Measurements from ENCODE around the gene NOL11.
"Not testable (repeated sequence)": the region's sequence is repeated elsewhere in the genome, so short reads cannot be mapped to it uniquely, and the experiment has no call there.

The NOL11 gene

GRCh38 chr17:67693811-67694210 lies 23.9 kb upstream of the NOL11 start:
- FAIRE-seq (no peak), DNase-seq (ENCODE audit: insufficient read length, low spot score) (no peak)
- no peak for TF ChIP-seq POLR2A (IDR thresholded peaks at IDR 0.05; ENCODE audit: low read depth, low read length)

GRCh38 chr17:67696347-67696746 lies 21.4 kb upstream of the NOL11 start:
- no peak for TF ChIP-seq POLR2A (IDR thresholded peaks at IDR 0.05; ENCODE audit: low read depth, low read length)
- DNase-seq (ENCODE audit: insufficient read length, low spot score) (no peak), FAIRE-seq (no peak)

- FAIRE-seq (no peak), DNase-seq (ENCODE audit: insufficient read length, low spot score) (no peak)
- TF ChIP-seq POLR2A (IDR thresholded peaks at IDR 0.05; ENCODE audit: low read depth, low read length), result no peak
These were observed 20.8 kb upstream of the NOL11 start for GRCh38 chr17:67696853-67697498.

GRCh38 chr17:67700037-67700724 lies 17.6 kb upstream of the NOL11 start:
- no peak for TF ChIP-seq POLR2A (IDR thresholded peaks at IDR 0.05; ENCODE audit: low read depth, low read length)
- DNase-seq (ENCODE audit: insufficient read length, low spot score), result no peak
- FAIRE-seq, result no peak

GRCh38 chr17:67700725-67701119 lies 17.0 kb upstream of the NOL11 start:
- FAIRE-seq (no peak), DNase-seq (ENCODE audit: insufficient read length, low spot score) (no peak)
- TF ChIP-seq POLR2A (IDR thresholded peaks at IDR 0.05; ENCODE audit: low read depth, low read length), result no peak

GRCh38 chr17:67702861-67703260 lies 14.9 kb upstream of the NOL11 start:
- not testable (repeated sequence) for DNase-seq (ENCODE audit: insufficient read length, low spot score); FAIRE-seq

GRCh38 chr17:67707442-67707841 lies 10.3 kb upstream of the NOL11 start:
- FAIRE-seq (no peak), DNase-seq (ENCODE audit: insufficient read length, low spot score) (no peak)
- no peak for TF ChIP-seq POLR2A (IDR thresholded peaks at IDR 0.05; ENCODE audit: low read depth, low read length)

GRCh38 chr17:67708378-67708777 lies 9.4 kb upstream of the NOL11 start:
- DNase-seq (ENCODE audit: insufficient read length, low spot score) (no peak), FAIRE-seq (no peak)

GRCh38 chr17:67711916-67712315 lies 5.8 kb upstream of the NOL11 start:
- TF ChIP-seq POLR2A (IDR thresholded peaks at IDR 0.05; ENCODE audit: low read depth, low read length), result no peak
- FAIRE-seq, result no peak
- no peak for DNase-seq (ENCODE audit: insufficient read length, low spot score)

More at GRCh38 chr17:67708378-67708777, 9.4 kb upstream of the NOL11 start:
- no peak for TF ChIP-seq POLR2A (IDR thresholded peaks at IDR 0.05; ENCODE audit: low read depth, low read length)

- TF ChIP-seq POLR2A (IDR thresholded peaks at IDR 0.05; ENCODE audit: low read depth, low read length), result no peak
- no peak for FAIRE-seq
- DNase-seq (ENCODE audit: insufficient read length, low spot score), result no peak
These were observed 5.4 kb upstream of the NOL11 start for GRCh38 chr17:67712375-67712774.

GRCh38 chr17:67713169-67713568 lies 4.6 kb upstream of the NOL11 start:
- no peak for FAIRE-seq
- DNase-seq (ENCODE audit: insufficient read length, low spot score), result no peak
- TF ChIP-seq POLR2A (IDR thresholded peaks at IDR 0.05; ENCODE audit: low read depth, low read length), result no peak

GRCh38 chr17:67716405-67716798 lies 1.3 kb upstream of the NOL11 start:
- DNase-seq (ENCODE audit: insufficient read length, low spot score) (no peak), FAIRE-seq (no peak)
- TF ChIP-seq POLR2A (IDR thresholded peaks at IDR 0.05; ENCODE audit: low read depth, low read length), result no peak

GRCh38 chr17:67717192-67717623 lies 528 bp upstream of the NOL11 start:
- DNase-seq (ENCODE audit: insufficient read length, low spot score), result no peak
- TF ChIP-seq POLR2A (IDR thresholded peaks at IDR 0.05; ENCODE audit: low read depth, low read length), result no peak
- FAIRE-seq, result no peak

GRCh38 chr17:67718325-67718941 lies 697 bp downstream of the NOL11 start:
- peak; percentile 44 for DNase-seq (ENCODE audit: insufficient read length, low spot score)
- TF ChIP-seq POLR2A (IDR thresholded peaks at IDR 0.05; ENCODE audit: low read depth, low read length), result no peak
- FAIRE-seq, result no peak

GRCh38 chr17:67725373-67725791 lies 7.6 kb downstream of the NOL11 start:
- TF ChIP-seq POLR2A (IDR thresholded peaks at IDR 0.05; ENCODE audit: low read depth, low read length), result no peak
- DNase-seq (ENCODE audit: insufficient read length, low spot score) (no peak), FAIRE-seq (no peak)

Measured in H54 (cell line).